T-helper 1 cell treated with Interleukin-12 subunit alpha and Interleukin-12 subunit beta and Interleukin-4 antibody, amounts not matched to agents 30 μg/mL and 1 μg/mL, for 36 hours (primary cell): ENCODE measurements around the gene FNIP2.

Experiments used
- H3K27ac Mint-ChIP-seq: one replicate; pipeline ENCODE4 v1.8.0; 2021; ENCODE audit warnings: mild to moderate bottlenecking, mixed read lengths
- H3K27me3 Mint-ChIP-seq: one replicate; pipeline ENCODE4 v1.8.0; 2021; ENCODE audit warnings: low read depth, mixed read lengths
- H3K36me3 Mint-ChIP-seq: one replicate; pipeline ENCODE4 v1.8.0; 2021; ENCODE audit warnings: low read depth, mixed read lengths
- H3K4me1 Mint-ChIP-seq: one replicate; pipeline ENCODE4 v1.8.0; 2021; ENCODE audit warnings: low read depth, mixed read lengths
- H3K4me3 Mint-ChIP-seq: one replicate; pipeline ENCODE4 v1.8.0; 2021; ENCODE audit warnings: mild to moderate bottlenecking, moderate library complexity, mixed read lengths
- H3K9me3 Mint-ChIP-seq: one replicate; pipeline ENCODE4 v1.8.0; 2021; ENCODE audit warnings: mixed read lengths

Gene FNIP2

DNA sequence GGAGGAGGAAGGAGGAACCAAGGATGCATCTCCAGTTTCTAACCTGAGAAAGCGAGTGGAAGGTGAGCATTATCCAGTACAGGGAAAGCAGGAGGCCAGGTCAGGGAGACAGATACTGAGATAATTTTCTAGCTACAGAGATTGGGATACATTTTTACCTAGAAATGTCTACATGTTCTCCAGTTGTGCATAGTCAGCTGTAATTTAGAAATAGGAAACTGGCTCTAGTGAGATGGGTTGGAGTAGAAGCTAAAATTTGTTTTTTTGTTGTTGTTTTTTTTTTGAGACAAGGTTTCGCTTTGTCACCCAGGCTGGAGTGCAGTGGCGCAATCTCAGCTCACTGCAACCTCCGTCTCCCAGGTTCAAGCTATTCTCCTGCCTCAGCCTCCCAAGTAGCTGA lies 71.3 kb downstream of the FNIP2 start:
- no peaks in the 10 kb centered on the region for H3K9me3 Mint-ChIP-seq
- peaks cover 14% of the 10 kb centered on the region for H3K4me1 Mint-ChIP-seq
- H3K27ac Mint-ChIP-seq: no peak overlapping the region
- H3K27me3 Mint-ChIP-seq: no peaks in the 10 kb centered on the region
- H3K4me3 Mint-ChIP-seq: no peak overlapping the region
- H3K36me3 Mint-ChIP-seq: peaks cover 34% of the 10 kb centered on the region

DNA sequence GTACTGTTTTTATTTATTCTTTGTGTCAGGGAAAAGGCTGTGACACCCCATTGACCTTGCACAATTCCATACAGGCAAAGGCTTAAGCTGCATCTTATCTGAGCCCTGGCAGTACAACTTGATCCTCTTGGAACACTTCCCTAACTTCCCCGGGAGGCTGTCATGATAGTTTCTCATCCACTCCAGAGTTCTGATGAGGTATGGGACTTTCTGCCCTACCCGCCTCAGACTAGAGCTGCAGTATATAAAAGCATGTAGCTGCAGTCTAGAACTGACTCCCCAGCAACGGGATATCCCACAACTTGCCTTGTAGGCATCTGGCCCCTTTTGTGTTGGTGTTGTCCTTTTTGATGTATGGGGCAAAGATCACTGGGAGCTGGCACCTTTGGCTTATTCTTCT lies 72.7 kb downstream of the FNIP2 start:
- Mint-ChIP-seq H3K9me3 (no peaks in the 10 kb centered on the region), H3K36me3 (peaks cover 31% of the 10 kb centered on the region), H3K27me3 (no peaks in the 10 kb centered on the region), H3K4me1 (peaks cover 11% of the 10 kb centered on the region), H3K4me3 (no peak overlapping the region), H3K27ac (no peak overlapping the region)

DNA sequence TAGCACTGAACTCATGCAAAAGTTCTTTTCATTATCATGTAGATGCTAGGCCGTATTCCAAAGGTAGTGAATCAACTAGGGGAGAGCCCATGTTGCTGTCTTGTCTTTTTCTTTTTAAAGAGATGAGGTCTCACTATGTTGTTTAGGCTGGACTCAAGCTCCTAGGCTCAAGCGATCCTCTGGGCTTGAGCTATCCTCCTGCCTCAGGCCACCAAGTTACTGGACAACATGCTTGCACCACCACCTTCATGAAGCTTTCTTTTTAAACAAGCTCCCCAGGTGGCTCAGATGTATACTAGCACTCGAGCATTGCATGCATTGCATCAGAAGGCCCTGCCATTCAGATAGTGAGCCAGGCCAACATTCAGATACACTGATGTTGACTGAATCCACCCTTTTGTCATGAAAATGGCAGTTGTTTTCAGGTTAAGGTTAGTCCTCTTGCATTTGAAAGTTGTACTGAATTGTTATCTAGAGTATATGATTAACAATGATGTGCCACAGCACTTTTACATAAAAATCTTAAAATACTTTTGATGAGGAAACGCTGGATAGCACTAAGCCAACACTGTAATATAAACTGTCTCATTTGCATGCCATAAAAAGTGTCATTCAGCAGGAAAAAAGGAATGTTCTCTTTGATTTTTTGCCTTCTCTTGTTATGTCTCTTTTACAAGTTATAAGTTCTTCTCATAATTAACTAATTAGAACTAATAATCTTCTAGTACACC lies 76.7 kb downstream of the FNIP2 start:
- Mint-ChIP-seq H3K27ac (no peak overlapping the region), H3K27me3 (no peaks in the 10 kb centered on the region), H3K9me3 (no peaks in the 10 kb centered on the region), H3K36me3 (peaks cover 15% of the 10 kb centered on the region), H3K4me3 (no peak overlapping the region), H3K4me1 (peaks cover 10% of the 10 kb centered on the region)

DNA sequence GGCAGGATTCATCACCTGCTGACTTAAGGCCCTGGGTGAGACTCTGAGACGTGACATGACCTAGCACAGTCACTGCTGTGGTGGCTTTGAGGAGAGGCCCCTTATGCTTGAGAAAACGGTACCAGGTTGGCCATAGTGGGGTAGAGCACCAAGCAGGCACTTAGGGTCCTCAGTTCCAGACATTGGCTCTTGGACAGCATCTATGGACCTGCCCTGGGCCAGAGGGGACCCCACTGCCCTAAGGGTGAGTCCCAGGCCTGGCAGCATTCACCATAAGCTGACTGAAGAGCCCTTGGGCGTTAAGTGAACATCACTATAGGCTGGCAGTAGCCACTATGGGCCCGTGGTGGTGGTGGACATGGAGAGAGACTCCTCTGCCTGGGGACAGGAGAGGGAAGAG lies 78.7 kb downstream of the FNIP2 start:
- no peaks in the 10 kb centered on the region for H3K9me3 Mint-ChIP-seq
- H3K4me3 Mint-ChIP-seq: no peak overlapping the region
- peaks cover 14% of the 10 kb centered on the region for H3K4me1 Mint-ChIP-seq
- no peaks in the 10 kb centered on the region for H3K27me3 Mint-ChIP-seq
- H3K36me3 Mint-ChIP-seq: peaks cover 11% of the 10 kb centered on the region
- H3K27ac Mint-ChIP-seq: no peak overlapping the region

DNA sequence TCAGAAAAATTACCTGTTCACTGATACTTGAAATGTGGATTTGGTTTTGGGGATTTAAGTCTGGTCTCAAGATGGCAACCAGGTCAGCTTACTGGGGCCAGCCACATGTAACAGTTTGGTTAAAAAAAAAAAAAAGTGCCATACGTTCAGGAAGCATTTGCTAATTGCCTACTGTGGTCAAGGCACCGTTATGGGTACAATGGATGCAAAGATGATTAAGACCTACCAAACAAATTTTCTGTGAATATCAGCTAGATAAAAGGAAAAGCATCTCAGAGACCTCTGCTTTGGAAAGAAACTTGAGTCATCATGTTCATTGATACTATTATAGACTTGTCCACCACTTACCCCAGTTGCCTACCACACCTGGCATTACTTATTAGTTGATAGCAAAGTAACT lies 80.9 kb downstream of the FNIP2 start:
- H3K9me3 Mint-ChIP-seq: no peaks in the 10 kb centered on the region
- peaks cover 14% of the 10 kb centered on the region for H3K4me1 Mint-ChIP-seq
- peaks cover 2% of the 10 kb centered on the region for H3K36me3 Mint-ChIP-seq
- no peaks in the 10 kb centered on the region for H3K27me3 Mint-ChIP-seq
- no peak overlapping the region for H3K4me3 Mint-ChIP-seq
- no peak overlapping the region for H3K27ac Mint-ChIP-seq

DNA sequence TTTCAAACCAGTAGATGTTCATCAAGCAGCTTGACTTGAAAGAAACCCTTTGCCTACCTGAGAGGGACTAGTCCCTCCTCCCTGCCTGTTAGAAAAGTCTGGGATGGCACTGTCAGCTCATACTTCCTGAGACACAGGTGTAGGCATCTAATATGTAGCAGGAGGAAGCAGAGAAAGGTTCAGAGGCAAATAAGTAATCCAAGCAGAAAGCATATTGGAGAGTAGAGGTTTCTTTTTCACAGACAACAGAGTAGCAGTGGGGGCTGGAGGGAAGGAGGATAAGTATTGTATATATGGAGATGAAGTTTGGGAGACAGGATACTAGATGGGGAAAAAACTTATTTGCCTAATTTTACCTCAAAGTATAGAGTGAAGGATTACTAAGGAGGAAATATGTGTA lies 81.5 kb downstream of the FNIP2 start:
- Mint-ChIP-seq H3K4me3 (no peak overlapping the region), H3K9me3 (no peaks in the 10 kb centered on the region), H3K27ac (no peak overlapping the region), H3K27me3 (no peaks in the 10 kb centered on the region), H3K36me3 (peaks cover 2% of the 10 kb centered on the region), H3K4me1 (peaks cover 14% of the 10 kb centered on the region)

DNA sequence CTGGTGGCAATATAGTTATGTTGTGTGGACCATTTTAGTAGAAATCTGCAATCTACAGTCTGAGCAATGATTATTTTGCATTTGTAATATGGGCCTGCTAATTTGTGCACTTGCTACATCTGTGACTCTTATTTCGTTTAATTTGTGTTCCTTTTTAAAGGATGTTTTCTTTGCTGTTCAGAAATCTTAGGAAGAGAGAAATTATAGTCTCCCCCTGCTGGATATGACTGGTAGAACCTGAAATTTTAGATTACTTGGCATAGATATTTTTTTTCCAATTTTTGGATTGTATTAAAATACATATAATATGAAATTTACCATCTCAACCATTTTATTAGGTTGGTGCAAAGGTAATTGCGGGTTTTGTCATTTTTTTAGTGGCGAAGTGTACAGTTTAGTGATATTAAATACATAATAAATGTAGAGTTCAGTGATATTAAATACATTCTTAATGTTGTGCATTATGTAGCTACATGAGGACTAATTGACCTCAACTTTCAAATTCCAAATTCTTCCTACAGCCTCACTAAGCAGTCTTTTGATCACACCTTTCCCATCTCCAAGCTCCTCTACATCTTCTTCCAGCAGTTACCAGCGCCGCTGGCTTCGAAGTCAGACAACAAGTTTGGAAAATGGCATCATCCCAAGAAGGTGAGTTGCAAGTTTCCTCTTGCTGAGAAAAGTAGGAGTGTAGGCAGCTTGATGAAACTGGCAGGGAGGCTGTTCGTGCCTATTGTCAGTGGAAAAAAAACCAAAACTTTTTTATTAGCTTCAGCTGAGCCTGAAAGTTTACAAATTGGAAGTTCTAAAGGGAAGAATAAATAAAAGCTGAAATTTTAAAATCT lies 82.2 kb downstream of the FNIP2 start:
- no peak overlapping the region for H3K27ac Mint-ChIP-seq
- H3K36me3 Mint-ChIP-seq: peaks cover 2% of the 10 kb centered on the region
- H3K9me3 Mint-ChIP-seq: no peaks in the 10 kb centered on the region
- peaks cover 14% of the 10 kb centered on the region for H3K4me1 Mint-ChIP-seq
- H3K4me3 Mint-ChIP-seq: no peak overlapping the region
- no peaks in the 10 kb centered on the region for H3K27me3 Mint-ChIP-seq

DNA sequence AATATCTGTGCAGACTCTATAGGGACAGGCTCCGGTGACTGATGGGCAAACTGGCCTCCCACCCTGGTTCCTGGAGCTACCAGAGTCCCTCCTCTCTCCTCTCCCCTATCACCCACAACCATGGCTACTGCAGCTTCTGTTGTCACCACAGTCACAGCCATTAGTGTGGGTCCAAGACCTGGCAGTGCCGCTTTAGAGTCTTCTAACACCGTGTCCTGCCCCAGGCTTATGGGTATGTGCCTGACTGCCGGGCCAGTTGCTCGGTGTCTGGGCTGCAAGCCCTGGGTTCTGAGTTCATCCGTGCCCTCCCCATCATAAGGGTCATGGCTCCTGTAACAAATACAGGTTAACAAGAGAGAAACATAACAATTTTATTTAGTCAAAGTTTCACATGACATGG lies 85.4 kb downstream of the FNIP2 start:
- H3K9me3 Mint-ChIP-seq: no peaks in the 10 kb centered on the region
- no peak overlapping the region for H3K4me3 Mint-ChIP-seq
- peaks cover 3% of the 10 kb centered on the region for H3K36me3 Mint-ChIP-seq
- peaks cover 12% of the 10 kb centered on the region for H3K4me1 Mint-ChIP-seq
- H3K27me3 Mint-ChIP-seq: no peaks in the 10 kb centered on the region
- no peak overlapping the region for H3K27ac Mint-ChIP-seq

DNA sequence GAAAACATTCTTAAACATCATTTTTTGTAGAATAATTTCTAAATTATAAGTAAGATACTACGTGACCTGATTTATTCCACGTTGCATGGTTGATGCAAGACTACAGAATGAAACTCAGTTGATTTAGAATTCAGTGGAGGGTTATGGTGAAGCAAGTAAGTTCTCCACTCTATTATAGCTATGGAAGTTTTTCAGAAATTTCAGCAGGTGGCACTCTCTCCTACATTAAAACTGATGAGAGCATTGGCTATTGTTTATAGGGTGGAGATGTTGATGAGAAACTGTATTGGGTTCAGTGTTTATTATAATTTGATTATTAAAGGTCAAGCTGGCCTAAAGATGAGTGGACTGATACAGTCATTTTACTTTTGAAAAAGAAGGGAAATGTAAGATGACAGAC lies 88.0 kb downstream of the FNIP2 start:
- Mint-ChIP-seq H3K4me3 (no peak overlapping the region), H3K9me3 (no peaks in the 10 kb centered on the region), H3K27me3 (no peaks in the 10 kb centered on the region), H3K27ac (no peak overlapping the region), H3K36me3 (peaks cover 13% of the 10 kb centered on the region), H3K4me1 (peaks cover 5% of the 10 kb centered on the region)

DNA sequence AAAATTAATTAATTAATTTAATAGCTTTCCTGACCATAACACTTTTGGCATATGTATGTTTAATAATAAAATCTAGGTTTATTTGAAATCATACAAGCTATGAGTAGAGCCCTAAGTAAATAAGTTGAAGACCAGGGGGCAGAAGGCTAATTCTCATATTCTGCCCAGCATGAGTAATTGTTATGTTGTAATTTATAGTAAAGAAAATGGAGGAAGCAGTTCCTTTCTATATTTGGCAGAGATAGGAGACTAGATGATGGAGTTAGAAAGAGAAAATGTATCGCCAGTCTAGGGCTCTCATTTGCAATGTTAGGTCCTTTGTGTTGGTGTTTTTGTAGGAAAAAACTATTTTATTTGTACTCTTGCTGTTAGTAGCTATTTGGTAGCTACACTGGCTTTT lies 89.1 kb downstream of the FNIP2 start:
- no peak overlapping the region for H3K27ac Mint-ChIP-seq
- no peaks in the 10 kb centered on the region for H3K27me3 Mint-ChIP-seq
- H3K9me3 Mint-ChIP-seq: no peaks in the 10 kb centered on the region
- H3K4me3 Mint-ChIP-seq: no peak overlapping the region
- peaks cover 19% of the 10 kb centered on the region for H3K36me3 Mint-ChIP-seq
- peaks cover 5% of the 10 kb centered on the region for H3K4me1 Mint-ChIP-seq

DNA sequence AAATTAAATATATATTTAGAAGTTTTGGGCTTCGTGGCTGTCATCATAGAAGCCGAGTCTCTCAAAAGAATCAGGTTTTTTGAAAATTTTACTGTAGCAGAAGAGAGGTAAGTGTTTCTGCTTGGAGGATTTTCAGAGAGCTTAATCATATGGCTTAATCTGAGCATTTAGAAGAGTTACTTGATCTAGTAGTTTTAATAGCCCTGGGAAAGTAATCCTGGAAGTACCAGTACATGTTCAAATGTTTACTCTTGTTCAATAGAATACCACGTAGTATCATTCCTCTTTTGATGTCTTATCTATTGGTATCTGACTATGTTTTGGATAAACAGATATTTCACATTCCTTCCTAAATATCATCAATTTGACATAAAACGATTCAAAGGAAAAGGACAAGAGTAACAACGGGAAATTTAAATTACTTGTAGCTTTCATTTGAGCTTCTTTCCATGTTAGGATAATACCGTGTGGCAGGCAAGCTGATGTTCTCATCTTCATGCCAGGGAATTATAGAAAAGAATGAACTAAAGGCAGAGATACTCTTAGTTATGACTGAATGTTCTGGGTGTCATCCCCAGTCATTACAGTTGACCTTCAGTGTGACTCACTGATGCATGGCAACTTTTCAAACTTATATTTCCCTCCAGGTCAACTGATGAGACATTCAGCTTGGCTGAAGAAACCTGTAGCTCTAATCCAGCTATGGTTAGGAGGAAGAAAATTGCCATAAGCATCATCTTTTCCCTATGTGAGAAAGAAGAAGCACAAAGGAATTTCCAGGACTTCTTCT lies 89.8 kb downstream of the FNIP2 start:
- H3K4me3 Mint-ChIP-seq: no peak overlapping the region
- no peak overlapping the region for H3K27ac Mint-ChIP-seq
- no peaks in the 10 kb centered on the region for H3K9me3 Mint-ChIP-seq
- H3K4me1 Mint-ChIP-seq: peaks cover 5% of the 10 kb centered on the region
- H3K27me3 Mint-ChIP-seq: no peaks in the 10 kb centered on the region
- H3K36me3 Mint-ChIP-seq: peaks cover 19% of the 10 kb centered on the region

DNA sequence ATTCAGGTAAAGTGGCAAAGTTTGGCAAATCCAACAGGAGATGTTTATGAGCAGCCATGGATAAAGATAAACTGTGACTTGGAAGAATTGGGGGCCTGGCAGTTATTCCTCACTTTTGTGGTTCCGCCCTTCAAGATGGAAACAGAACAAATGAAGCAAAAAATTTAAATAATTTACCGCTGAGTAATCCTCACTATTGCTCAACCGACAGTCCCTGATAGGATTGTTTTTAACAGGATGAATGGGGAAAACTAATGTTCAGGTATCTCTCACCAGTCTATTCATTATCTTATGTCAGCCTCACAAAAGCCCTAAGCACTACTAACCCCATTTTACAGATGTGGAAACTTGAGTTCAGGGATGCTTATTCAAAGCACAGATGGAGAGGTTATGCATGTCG lies 90.8 kb downstream of the FNIP2 start:
- H3K36me3 Mint-ChIP-seq: peaks cover 23% of the 10 kb centered on the region
- no peak overlapping the region for H3K27ac Mint-ChIP-seq
- peaks cover 8% of the 10 kb centered on the region for H3K4me1 Mint-ChIP-seq
- H3K4me3 Mint-ChIP-seq: no peak overlapping the region
- H3K9me3 Mint-ChIP-seq: no peaks in the 10 kb centered on the region
- H3K27me3 Mint-ChIP-seq: no peaks in the 10 kb centered on the region

DNA sequence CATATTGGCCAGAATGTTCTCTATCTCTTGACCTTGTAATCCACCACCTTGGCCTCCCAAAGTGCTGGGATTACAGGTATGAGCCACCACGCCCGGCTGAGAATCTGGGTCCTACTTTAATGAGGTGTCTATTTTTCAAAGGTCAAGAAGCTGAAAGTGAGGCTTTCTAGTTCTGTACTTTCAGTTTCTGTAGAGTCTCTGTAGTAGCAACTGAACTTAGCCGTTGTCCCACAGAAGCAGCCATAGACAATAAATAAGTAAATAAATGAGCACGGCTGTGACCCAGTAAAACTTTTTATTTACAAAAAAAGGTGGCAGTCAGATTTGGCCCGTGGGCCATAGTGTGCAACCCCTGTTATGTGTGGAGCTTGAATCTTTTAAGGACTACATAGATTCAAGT lies 92.0 kb downstream of the FNIP2 start:
- Mint-ChIP-seq H3K4me3 (no peak overlapping the region), H3K27ac (no peak overlapping the region), H3K27me3 (no peaks in the 10 kb centered on the region), H3K9me3 (no peaks in the 10 kb centered on the region), H3K36me3 (peaks cover 26% of the 10 kb centered on the region), H3K4me1 (peaks cover 10% of the 10 kb centered on the region)

DNA sequence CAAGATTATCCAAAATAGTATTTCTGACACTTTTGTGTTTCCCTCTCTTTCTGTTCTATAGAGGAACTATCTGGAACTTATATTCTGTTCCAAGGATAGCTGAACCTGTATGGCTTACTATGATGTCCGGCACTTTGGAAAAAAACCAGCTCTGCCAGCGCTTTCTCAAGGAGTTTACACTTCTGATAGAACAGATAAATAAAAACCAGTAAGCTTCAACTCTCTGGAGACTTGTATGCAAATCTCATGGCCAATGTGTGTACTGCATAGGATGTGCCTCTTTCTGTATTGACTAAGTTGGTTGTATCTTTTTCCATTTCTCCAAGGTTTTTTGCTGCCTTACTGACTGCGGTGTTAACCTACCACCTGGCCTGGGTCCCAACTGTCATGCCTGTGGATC lies 92.5 kb downstream of the FNIP2 start:
- no peaks in the 10 kb centered on the region for H3K9me3 Mint-ChIP-seq
- no peak overlapping the region for H3K4me3 Mint-ChIP-seq
- H3K27me3 Mint-ChIP-seq: no peaks in the 10 kb centered on the region
- H3K4me1 Mint-ChIP-seq: peaks cover 10% of the 10 kb centered on the region
- H3K36me3 Mint-ChIP-seq: peaks cover 26% of the 10 kb centered on the region
- H3K27ac Mint-ChIP-seq: no peak overlapping the region

DNA sequence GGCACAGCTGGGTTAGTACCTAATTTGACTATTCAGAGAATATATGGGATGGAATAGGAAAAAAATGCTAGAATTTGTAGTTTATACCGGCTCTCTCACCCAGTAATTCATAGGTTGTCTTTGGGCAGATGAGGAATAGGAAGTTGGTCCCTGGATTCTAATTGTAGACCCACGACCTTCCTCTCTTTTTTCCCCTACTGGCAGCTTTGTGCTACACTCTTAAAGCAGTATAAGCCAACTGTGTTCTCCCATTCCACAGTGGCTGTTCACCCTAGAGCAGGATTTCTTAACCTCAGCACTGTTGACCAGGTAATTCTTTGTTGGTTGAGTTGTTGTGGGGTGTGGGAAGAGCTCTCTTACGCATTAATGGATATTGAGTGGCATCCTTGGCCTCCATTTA lies 92.9 kb downstream of the FNIP2 start:
- H3K4me1 Mint-ChIP-seq: peaks cover 10% of the 10 kb centered on the region
- no peak overlapping the region for H3K27ac Mint-ChIP-seq
- H3K4me3 Mint-ChIP-seq: no peak overlapping the region
- peaks cover 26% of the 10 kb centered on the region for H3K36me3 Mint-ChIP-seq
- no peaks in the 10 kb centered on the region for H3K9me3 Mint-ChIP-seq
- no peaks in the 10 kb centered on the region for H3K27me3 Mint-ChIP-seq
